ENCODE measurements around the gene THAP4. TPM values are rescaled to one million over a fixed set of nuclear protein-coding genes. Genes with fewer than 3 reads are reported as not detected.
A peak's percentile ranks its signal among the peaks of the same experiment; 100 is the strongest.

Gene THAP4
- total and polyA plus RNA-seq, 2 of the 13 experiments (the other 11 are each of a cell fraction or from before 2014, with no cell fraction given), result 59.7 to 75.7 TPM

DNA sequence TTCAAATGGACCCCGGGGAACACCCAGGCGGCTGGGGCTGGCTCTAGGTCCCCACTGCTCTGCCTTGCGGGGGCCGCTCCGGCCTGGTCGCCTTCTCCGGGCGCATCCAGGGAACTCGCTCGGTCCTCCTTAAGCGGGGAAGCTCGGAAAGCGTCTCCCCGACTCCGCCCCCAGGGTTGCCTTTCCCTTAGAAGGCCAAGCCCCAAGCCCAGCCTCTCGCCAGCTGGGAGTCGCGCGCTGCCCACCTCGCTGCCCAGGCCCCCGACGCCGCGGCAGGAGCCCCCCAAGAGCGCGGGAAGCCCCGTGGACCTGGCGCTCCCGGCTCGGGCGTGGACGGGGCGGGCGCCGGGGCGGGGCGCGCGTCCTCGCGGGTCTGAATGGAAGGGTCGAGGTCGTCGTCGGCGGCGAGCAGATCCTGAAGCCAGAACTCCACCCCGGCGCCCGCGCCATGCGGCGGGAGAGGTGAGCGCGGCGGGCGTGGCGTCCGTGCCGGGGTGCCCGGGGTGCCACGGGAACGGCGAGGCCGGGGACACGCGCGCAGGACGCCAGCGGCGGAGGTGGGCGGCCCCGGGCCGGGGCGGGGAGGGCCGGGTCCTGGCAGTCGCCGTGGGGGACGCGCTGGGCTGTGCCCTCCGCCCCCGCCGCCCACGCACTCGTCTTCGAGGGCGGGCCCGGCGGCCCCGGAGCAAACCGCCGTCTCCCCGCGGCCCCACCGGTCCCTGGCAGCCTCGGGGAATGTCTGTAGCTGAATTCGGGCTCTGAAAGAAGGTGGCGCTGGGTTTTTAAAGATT, 78.2 kb downstream of the THAP4 start, which contains the start of gene BOK (continued):
- TF ChIP-seq ARNT2 (CRISPR knock-in tag; IDR thresholded peaks at IDR 0.05; ENCODE audit: low read depth) (peak; percentile 66), THAP11 (CRISPR knock-in tag; IDR thresholded peaks at IDR 0.05) (peak; percentile 56), MTA1 (CRISPR knock-in tag; IDR thresholded peaks at IDR 0.05; ENCODE audit: borderline replicate concordance) (peak; percentile 17; the same call in 1 of the 2 replicates), ZBTB3 (CRISPR knock-in tag; IDR thresholded peaks at IDR 0.05; ENCODE audit: borderline replicate concordance, low read depth) (peak; percentile 14; the same call in 1 of the 2 replicates), RFX5 (IDR thresholded peaks at IDR 0.05; ENCODE audit: low read depth, low read length) (no peak), STAT5B (CRISPR knock-in tag; IDR thresholded peaks at IDR 0.05) (no peak), PPARG (CRISPR knock-in tag; conservative IDR thresholded peaks at IDR 0.05) (0 out of 2 replicates have a peak, but pooled peaks have one; percentile 10), ZFP82 (CRISPR knock-in tag; IDR thresholded peaks at IDR 0.05; ENCODE audit: borderline replicate concordance) (0 out of 2 replicates have a peak, but pooled peaks have one; percentile 53), RXRA (CRISPR knock-in tag; IDR thresholded peaks at IDR 0.05) (peak; percentile 48; the same call in 1 of the 2 replicates), ZNF263 (CRISPR knock-in tag; IDR thresholded peaks at IDR 0.05) (peak; percentile 68; the same call in 1 of the 2 replicates), ZNF607 (CRISPR knock-in tag; IDR thresholded peaks at IDR 0.05; ENCODE audit: borderline replicate concordance) (peak; percentile 67; the same call in 1 of the 2 replicates), NFYB (CRISPR knock-in tag; IDR thresholded peaks at IDR 0.05) (0 out of 2 replicates have a peak, but pooled peaks have one; percentile 14), POLR2G (IDR thresholded peaks at IDR 0.05; ENCODE audit: low read depth, low read length) (peak; percentile 53; the same call in 1 of the 2 replicates), ZIK1 (CRISPR knock-in tag; IDR thresholded peaks at IDR 0.05; ENCODE audit: borderline replicate concordance, low read depth) (peak; percentile 81), ZNF558 (CRISPR knock-in tag; IDR thresholded peaks at IDR 0.05; ENCODE audit: borderline replicate concordance) (peak; percentile 59; the same call in 1 of the 2 replicates), TBX2 (CRISPR knock-in tag; IDR thresholded peaks at IDR 0.05; ENCODE audit: borderline replicate concordance) (peak; percentile 47; the same call in 1 of the 2 replicates), PHF21A (CRISPR knock-in tag; IDR thresholded peaks at IDR 0.05) (peak; percentile 19; the same call in 1 of the 2 replicates), KDM2A (CRISPR knock-in tag; IDR thresholded peaks at IDR 0.05; ENCODE audit: borderline replicate concordance, low read depth) (peak; percentile 74), KLF6 (CRISPR knock-in tag; IDR thresholded peaks at IDR 0.05) (peak; percentile 71; the same call in 1 of the 2 replicates)
- TF ChIP-seq, protein P1, sequence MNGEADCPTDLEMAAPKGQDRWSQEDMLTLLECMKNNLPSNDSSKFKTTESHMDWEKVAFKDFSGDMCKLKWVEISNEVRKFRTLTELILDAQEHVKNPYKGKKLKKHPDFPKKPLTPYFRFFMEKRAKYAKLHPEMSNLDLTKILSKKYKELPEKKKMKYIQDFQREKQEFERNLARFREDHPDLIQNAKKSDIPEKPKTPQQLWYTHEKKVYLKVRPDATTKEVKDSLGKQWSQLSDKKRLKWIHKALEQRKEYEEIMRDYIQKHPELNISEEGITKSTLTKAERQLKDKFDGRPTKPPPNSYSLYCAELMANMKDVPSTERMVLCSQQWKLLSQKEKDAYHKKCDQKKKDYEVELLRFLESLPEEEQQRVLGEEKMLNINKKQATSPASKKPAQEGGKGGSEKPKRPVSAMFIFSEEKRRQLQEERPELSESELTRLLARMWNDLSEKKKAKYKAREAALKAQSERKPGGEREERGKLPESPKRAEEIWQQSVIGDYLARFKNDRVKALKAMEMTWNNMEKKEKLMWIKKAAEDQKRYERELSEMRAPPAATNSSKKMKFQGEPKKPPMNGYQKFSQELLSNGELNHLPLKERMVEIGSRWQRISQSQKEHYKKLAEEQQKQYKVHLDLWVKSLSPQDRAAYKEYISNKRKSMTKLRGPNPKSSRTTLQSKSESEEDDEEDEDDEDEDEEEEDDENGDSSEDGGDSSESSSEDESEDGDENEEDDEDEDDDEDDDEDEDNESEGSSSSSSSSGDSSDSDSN (CRISPR knock-in tag; IDR thresholded peaks at IDR 0.05), result peak; percentile 76
- TF ChIP-seq, protein P2, sequence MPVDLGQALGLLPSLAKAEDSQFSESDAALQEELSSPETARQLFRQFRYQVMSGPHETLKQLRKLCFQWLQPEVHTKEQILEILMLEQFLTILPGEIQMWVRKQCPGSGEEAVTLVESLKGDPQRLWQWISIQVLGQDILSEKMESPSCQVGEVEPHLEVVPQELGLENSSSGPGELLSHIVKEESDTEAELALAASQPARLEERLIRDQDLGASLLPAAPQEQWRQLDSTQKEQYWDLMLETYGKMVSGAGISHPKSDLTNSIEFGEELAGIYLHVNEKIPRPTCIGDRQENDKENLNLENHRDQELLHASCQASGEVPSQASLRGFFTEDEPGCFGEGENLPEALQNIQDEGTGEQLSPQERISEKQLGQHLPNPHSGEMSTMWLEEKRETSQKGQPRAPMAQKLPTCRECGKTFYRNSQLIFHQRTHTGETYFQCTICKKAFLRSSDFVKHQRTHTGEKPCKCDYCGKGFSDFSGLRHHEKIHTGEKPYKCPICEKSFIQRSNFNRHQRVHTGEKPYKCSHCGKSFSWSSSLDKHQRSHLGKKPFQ (CRISPR knock-in tag; IDR thresholded peaks at IDR 0.05; ENCODE audit: insufficient replicate concordance), result no peak
